Measurements from ENCODE around the gene JMJD7. TPM values are rescaled to one million over a fixed set of nuclear protein-coding genes. Genes with fewer than 3 reads are reported as not detected.
"Not testable (repeated sequence)": the region's sequence is repeated elsewhere in the genome, so short reads cannot be mapped to it uniquely, and the experiment has no call there.

Gene JMJD7
- total RNA-seq, 2 experiments from 2014 or later = 35.6 to 38.4 TPM

GRCh38 chr15:41827290-41827879 is 507 bp upstream of the JMJD7 start:
- no peaks in the 10 kb centered on the region for H3K27me3 ChIP-seq (ENCODE audit: control insufficient read depth in 1 of 2, insufficient read depth in 2 of 2, low read length in 2 of 2)
- POLR2A ChIA-PET = interaction anchor here (0.6 to 3.4 kb wide), 10 partner anchors 16 to 145 kb away, joined by 3 to 25 read pairs (median 4); partner anchors contain the start of genes EHD4 and MAPKBP1
- Mint-ChIP-seq H3K27me3 (no peaks in the 10 kb centered on the region), H3K27ac (peak overlapping the region; percentile 87), H3K4me1 (ENCODE audit: low read depth) (peaks cover 22% of the 10 kb centered on the region), H3K36me3 (ENCODE audit: low read depth) (peaks cover 38% of the 10 kb centered on the region), H3K4me3 (peak overlapping the region; percentile 90), H3K9me3 (no peaks in the 10 kb centered on the region)
- CTCF ChIA-PET = interaction anchor here (1.0 to 2.9 kb wide), 2 partner anchors 15 to 54 kb away, joined by 3 to 19 read pairs; partner anchors contain the start of gene MAPKBP1
- H3K4me3 ChIP-seq (ENCODE audit: low read length) = peak overlapping the region; percentile 92
- peak; percentile 28 for ATAC-seq (ENCODE audit: poor library complexity)
- H3K4me1 ChIP-seq (ENCODE audit: insufficient read depth, low read length) = peaks cover 45% of the 10 kb centered on the region
- H3K27ac ChIP-seq (ENCODE audit: low read depth in 1 of 2, low read length in 2 of 2) = peak overlapping the region in 1 of 2 donors; percentile 64
- TF ChIP-seq CTCF (IDR thresholded peaks at IDR 0.05) = peak; percentile 31
- intact Hi-C loops (cut with DNase I, micrococcal nuclease) = loop anchor here in 1 of 2 experiments (2.0 to 5.0 kb wide), 5 partner anchors 55 to 425 kb away; partner anchors contain the start of genes EHD4, NDUFAF1, RTF1 and TYRO3
- peak in 7 of 14 experiments; percentile 10 to 72 (median 33) for DNase-seq
- peaks cover 33% of the 10 kb centered on the region for H3K36me3 ChIP-seq (ENCODE audit: insufficient read depth, low read length)
- H3K9me3 ChIP-seq (ENCODE audit: control insufficient read depth in 1 of 2, insufficient read depth in 1 of 2, low read length in 2 of 2) = no peaks in the 10 kb centered on the region

- Mint-ChIP-seq H3K27me3 (no peaks in the 10 kb centered on the region), H3K27ac (peak overlapping the region; percentile 87), H3K9me3 (no peaks in the 10 kb centered on the region), H3K4me3 (peak overlapping the region; percentile 90), H3K4me1 (ENCODE audit: low read depth) (peaks cover 35% of the 10 kb centered on the region), H3K36me3 (ENCODE audit: low read depth) (peaks cover 41% of the 10 kb centered on the region)
- intact Hi-C loops (cut with DNase I, micrococcal nuclease) = loop anchor here (1.0 to 5.0 kb wide), 8 partner anchors 54 to 426 kb away; partner anchors contain the start of genes EHD4 (in 1 of the 2), MAPKBP1 (in 1 of the 2), NDUFAF1 (in 1 of the 2) and RTF1 (in 1 of the 2)
- Histone ChIP-seq H3K9me3 (ENCODE audit: control insufficient read depth in 1 of 2, insufficient read depth in 1 of 2, low read length in 2 of 2) (no peaks in the 10 kb centered on the region), H3K36me3 (ENCODE audit: insufficient read depth, low read length) (peaks cover 24% of the 10 kb centered on the region), H3K4me1 (ENCODE audit: insufficient read depth, low read length) (peaks cover 58% of the 10 kb centered on the region), H3K4me3 (ENCODE audit: low read length) (peak overlapping the region; percentile 92), H3K27me3 (ENCODE audit: control insufficient read depth in 1 of 2, insufficient read depth in 2 of 2, low read length in 2 of 2) (no peaks in the 10 kb centered on the region), H3K27ac (ENCODE audit: low read depth in 1 of 2, low read length in 2 of 2) (no peak overlapping the region)
- CTCF ChIA-PET = interaction anchor here (0.6 to 2.9 kb wide), 3 partner anchors 55 to 246 kb away, joined by 3 to 19 read pairs (median 4); partner anchors contain the start of gene MAPKBP1
- ATAC-seq (ENCODE audit: poor library complexity) = no peak
- TF ChIP-seq CTCF (IDR thresholded peaks at IDR 0.05) = no peak
- no peak for DNase-seq
- POLR2A ChIA-PET = interaction anchor here (1.5 to 3.4 kb wide), 4 partner anchors 17 to 76 kb away, joined by 3 to 25 read pairs (median 6); partner anchors contain the start of gene MAPKBP1
These were observed 882 bp downstream of the JMJD7 start for GRCh38 chr15:41828807-41829141.

- DNase-seq (no peak), ATAC-seq (ENCODE audit: poor library complexity) (no peak)
- no peaks in the 10 kb centered on the region for H3K9me3 Mint-ChIP-seq
- H3K4me3 Mint-ChIP-seq = peak overlapping the region; percentile 34
- CTCF ChIA-PET = no interaction called here
- H3K27me3 ChIP-seq (ENCODE audit: control insufficient read depth in 1 of 2, insufficient read depth in 2 of 2, low read length in 2 of 2) = no peaks in the 10 kb centered on the region
- H3K36me3 ChIP-seq (ENCODE audit: insufficient read depth, low read length) = peaks cover 28% of the 10 kb centered on the region
- H3K27ac ChIP-seq (ENCODE audit: low read depth in 1 of 2, low read length in 2 of 2) = no peak overlapping the region
- H3K27ac Mint-ChIP-seq = no peak overlapping the region
- H3K27me3 Mint-ChIP-seq = no peaks in the 10 kb centered on the region
- POLR2A ChIA-PET = interaction anchor here (1.8 kb wide), 1 partner anchor 65 kb away, joined by 7 read pairs; no protein-coding TSS in a partner anchor
- H3K4me1 ChIP-seq (ENCODE audit: insufficient read depth, low read length) = peaks cover 66% of the 10 kb centered on the region
- no peak overlapping the region for H3K4me3 ChIP-seq (ENCODE audit: low read length)
- TF ChIP-seq CTCF (IDR thresholded peaks at IDR 0.05) = no peak
- peaks cover 42% of the 10 kb centered on the region for H3K4me1 Mint-ChIP-seq (ENCODE audit: low read depth)
- intact Hi-C loops (cut with DNase I, micrococcal nuclease) = loop anchor here (2.0 to 5.0 kb wide), 7 partner anchors 65 to 428 kb away; partner anchors contain the start of genes EHD4 (in 1 of the 2), NDUFAF1 (in 1 of the 2), RTF1 (in 1 of the 2) and SPTBN5 (in 1 of the 2)
- H3K9me3 ChIP-seq (ENCODE audit: control insufficient read depth in 1 of 2, insufficient read depth in 1 of 2, low read length in 2 of 2) = no peaks in the 10 kb centered on the region
- peaks cover 43% of the 10 kb centered on the region for H3K36me3 Mint-ChIP-seq (ENCODE audit: low read depth)
These were observed 2.2 kb downstream of the JMJD7 start for GRCh38 chr15:41829959-41830646.

- not testable (repeated sequence) for H3K9me3 ChIP-seq (ENCODE audit: control insufficient read depth in 1 of 2, insufficient read depth in 1 of 2, low read length in 2 of 2); H3K27ac ChIP-seq (ENCODE audit: low read depth in 1 of 2, low read length in 2 of 2); H3K27me3 ChIP-seq (ENCODE audit: control insufficient read depth in 1 of 2, insufficient read depth in 2 of 2, low read length in 2 of 2); H3K27me3 Mint-ChIP-seq; H3K9me3 Mint-ChIP-seq; H3K4me3 ChIP-seq (ENCODE audit: low read length)
- Mint-ChIP-seq H3K4me3 (peak overlapping the region; percentile 79), H3K4me1 (ENCODE audit: low read depth) (peaks cover 47% of the 10 kb centered on the region), H3K27ac (peak overlapping the region; percentile 81), H3K36me3 (ENCODE audit: low read depth) (peaks cover 47% of the 10 kb centered on the region)
- ATAC-seq (ENCODE audit: poor library complexity) (peak; percentile 11), DNase-seq (peak in 13 of 14 experiments; percentile 12 to 76 (median 34))
- Histone ChIP-seq H3K4me1 (ENCODE audit: insufficient read depth, low read length) (peaks cover 70% of the 10 kb centered on the region), H3K36me3 (ENCODE audit: insufficient read depth, low read length) (peaks cover 34% of the 10 kb centered on the region)
- ChIA-PET CTCF (interaction anchor here (1.5 kb wide), 1 partner anchor 59 kb away, joined by 5 read pairs; no protein-coding TSS in a partner anchor), POLR2A (interaction anchor here (1.8 kb wide), 1 partner anchor 63 kb away, joined by 7 read pairs; no protein-coding TSS in a partner anchor)
- intact Hi-C loops (cut with DNase I, micrococcal nuclease) = loop anchor here in 1 of 2 experiments (2.0 kb wide), 1 partner anchor 74 kb away; no protein-coding TSS in a partner anchor
These were observed 3.4 kb downstream of the JMJD7 start for GRCh38 chr15:41831291-41831690.

All from CD4-positive, alpha-beta T cell (primary cell).